Peyer's patch (tissue), 4 donors: ENCODE measurements around the gene RHOJ.
"Not testable (repeated sequence)": the region's sequence is repeated elsewhere in the genome, so short reads cannot be mapped to it uniquely, and the experiment has no call there.

Experiments
- CTCF ChIP-seq, 6 experiments: fragments of 450-650 bp in 4 of 6; fragments of 200-600 bp in 2 of 6; sonication (generic) in 1 of 6; IDR thresholded peaks; one replicate each; pipeline ENCODE4 v1.5.1; 2017 to 2019; ENCODE audit warnings: antibody characterized with exemption in 6 of 6, mild to moderate bottlenecking in 3 of 6, moderate library complexity in 1 of 6
- POLR2A ChIP-seq, 2 donors: fragments of 450-650 bp; IDR thresholded peaks; one replicate each; pipeline ENCODE4 v1.5.1; 2017; ENCODE audit warnings: antibody characterized with exemption in 2 of 2, mild to moderate bottlenecking in 2 of 2, moderate library complexity in 2 of 2

- TF ChIP-seq CTCF, POLR2A (IDR thresholded peaks at IDR 0.05): not testable (repeated sequence)
Measured at GRCh38 chr14:63304429-63304828, 100.2 kb downstream of the RHOJ start.
